Dedifferentiated amniotic fluid mesenchymal stem cell (primary cell): ENCODE data around the gene SPAG17.

Experiments used
- DNase-seq: peaks from one replicate; pipeline ENCODE4 v3.0.0-alpha.2; 2016; ENCODE audit errors: extremely low spot score

The SPAG17 gene

GRCh38 chr1:118160806-118161205 is 24.2 kb downstream of the SPAG17 start:
- no peak for DNase-seq

DNA sequence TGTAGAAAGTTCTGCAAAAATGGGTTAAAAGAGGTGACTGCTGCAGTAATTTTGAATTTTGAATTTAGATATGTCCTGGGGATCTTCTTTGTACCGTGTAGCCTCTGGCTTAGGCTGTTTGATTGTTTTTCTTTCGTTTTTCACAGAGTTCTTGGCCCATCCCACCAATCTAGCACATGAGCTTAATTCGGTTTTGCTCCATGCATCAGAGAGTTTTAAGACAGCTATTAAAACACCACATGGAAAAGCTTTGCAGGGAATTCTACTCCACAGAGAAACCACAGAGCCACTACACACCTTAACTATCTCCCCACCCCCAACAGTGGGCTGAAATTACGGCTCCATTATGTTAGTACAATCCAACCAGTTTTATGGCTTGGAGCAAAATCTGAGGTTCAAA is 25.5 kb downstream of the SPAG17 start:
- no peak for DNase-seq

DNA sequence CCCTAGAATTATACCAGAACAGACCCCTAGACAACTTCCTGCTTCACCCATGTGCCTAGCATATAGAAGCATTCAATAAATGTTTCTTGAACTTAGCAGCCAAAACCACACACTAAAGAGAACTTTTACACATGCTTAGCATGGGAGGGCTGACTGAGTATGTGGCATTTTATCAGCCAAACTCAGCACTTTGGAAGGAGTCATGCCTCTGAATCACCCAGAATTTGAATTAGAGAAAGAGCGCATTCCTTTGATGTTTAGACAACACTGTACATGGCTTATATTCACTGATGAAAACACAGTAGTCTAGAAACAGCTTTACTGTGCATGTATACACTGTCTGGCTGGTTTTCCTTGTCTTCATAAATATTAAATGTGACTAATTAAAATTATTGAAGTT is 26.1 kb downstream of the SPAG17 start:
- peak; percentile 33 for DNase-seq

DNA sequence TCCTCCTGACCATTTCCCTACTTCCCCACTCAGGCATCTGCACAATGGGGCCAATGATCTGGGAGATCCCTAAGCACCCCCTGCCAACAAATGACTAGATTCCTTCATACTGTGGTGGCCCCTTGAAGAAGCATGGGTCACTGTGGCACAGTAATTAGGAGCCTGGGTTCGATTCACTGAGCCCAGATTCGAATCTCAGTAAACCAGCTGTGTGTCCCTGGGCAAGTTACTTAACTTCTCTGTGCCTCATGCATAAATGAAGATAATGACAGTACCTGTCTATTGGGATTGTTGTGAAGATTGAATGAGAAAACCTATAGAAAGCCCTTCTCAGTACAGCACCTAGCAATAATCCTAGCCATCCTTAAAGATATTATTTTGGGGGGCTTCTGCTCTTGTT is 27.5 kb downstream of the SPAG17 start:
- no peak for DNase-seq

- DNase-seq = no peak
These were observed 29.9 kb downstream of the SPAG17 start for GRCh38 chr1:118155106-118155505.

DNA sequence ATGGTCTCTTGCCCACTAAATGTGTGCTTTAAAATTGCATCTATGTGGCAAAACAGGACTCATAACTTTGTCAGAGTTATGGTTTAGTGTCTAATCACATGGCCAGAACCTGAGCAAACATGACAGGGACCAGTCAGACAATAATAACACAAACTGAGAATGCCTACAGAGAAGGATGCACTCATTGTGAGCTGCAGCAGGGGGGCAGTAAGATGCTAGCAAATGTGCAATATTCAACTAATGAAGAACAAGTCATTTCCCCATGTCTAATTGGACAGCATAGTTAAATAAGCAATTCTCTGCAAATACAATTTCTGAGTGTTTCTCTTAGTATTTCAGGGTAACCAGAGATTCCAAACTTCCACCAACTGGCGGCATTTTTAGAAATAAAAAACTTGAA is 30.8 kb downstream of the SPAG17 start:
- no peak for DNase-seq

GRCh38 chr1:118151312-118151937 is 33.6 kb downstream of the SPAG17 start:
- peak; percentile 65 for DNase-seq

DNA sequence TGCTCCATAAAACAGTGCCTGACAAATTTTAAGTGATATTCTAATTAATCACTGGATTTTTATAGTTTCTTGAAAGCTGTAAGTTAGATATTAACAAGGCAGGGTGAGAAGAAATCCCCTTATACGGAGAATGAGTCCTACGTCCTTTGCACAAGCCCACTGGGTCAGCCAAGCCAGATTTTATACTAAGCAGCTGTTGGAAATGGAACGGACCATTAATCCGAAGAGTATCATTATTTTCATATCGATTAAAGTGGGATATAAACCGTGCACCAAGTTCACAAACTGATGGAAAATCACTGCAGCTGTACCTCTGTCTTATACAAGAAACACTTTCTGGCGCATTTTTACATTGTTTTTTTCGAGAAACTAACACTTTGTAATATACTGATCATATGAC is 35.2 kb downstream of the SPAG17 start:
- DNase-seq = no peak

DNA sequence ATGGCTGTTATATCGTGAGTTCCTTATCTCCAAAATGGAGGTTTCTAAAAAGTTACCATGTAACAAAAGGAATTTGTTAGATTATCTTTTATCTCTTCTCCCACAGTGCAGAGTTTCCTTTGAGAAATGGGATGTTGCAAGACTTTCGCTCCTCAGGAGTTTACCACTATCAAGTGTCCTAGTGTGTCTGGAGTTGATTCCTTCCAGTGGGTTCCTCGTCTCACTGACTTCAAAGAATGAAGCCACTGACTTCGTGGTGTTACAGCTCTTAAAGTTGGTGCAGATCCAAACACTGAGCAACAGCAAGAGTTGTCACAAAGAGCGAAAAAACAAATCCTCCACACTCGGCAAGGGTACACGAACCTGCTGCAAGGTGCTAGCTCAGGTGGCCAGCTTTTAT is 37.0 kb downstream of the SPAG17 start:
- DNase-seq = no peak

DNA sequence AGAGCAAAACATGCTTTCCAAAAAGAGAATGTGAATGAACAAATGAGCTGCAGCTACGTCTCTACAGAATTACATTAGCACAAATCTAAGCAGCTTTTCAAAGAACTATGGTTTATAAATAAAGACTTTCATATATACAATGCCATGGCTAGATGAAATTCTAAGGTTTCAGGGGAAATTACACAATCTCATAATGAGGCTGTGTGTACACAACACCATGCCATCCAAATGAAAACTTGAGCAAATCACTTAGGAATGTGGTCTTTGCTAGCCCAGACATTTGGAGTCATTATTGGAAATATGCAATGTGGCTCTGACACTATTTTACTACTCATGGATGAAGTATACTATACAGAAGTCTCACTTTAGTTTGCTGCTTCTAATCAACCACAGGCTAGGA is 37.5 kb downstream of the SPAG17 start:
- DNase-seq = peak; percentile 83

- no peak for DNase-seq
These were observed 39.3 kb downstream of the SPAG17 start for GRCh38 chr1:118145721-118146120.

DNA sequence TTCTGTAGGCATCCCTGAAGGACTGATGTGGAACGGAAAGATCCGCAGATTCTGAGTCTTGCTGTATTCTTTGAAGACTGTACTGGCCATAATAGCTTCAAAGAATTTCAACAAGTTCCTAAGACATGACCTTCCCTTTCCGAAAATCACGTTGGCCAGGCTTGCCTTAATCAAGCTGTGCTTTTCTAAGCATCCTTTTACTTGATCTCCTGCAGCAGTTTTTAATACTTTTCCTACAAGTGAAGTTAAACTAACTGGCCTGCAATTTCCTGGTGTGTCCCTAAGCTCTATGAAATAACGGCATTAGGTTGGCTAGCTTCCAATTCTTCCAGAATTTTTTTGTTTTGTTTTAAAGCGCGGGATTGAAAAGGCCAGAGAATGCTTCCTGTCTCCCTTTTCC is 40.3 kb downstream of the SPAG17 start:
- DNase-seq = no peak

GRCh38 chr1:118143831-118144230 is 41.2 kb downstream of the SPAG17 start:
- no peak for DNase-seq

DNA sequence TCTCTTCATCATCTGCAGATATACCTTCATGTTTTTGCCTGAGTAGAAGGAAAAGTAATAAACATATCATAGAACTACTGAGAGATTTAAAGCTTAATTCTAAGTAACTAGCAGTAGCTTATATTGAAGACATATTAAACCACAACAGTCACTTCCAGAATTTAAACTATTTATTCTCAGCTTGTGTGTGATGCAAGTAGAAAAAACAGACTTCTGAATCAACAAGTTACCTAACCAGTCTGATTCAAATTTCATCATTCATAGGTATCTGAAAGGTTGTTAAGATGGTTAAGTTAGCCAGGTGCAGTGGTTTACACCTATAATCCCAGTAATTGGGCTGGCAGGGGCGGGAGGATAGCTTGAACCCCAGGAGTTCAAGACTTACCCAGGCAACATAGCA is 41.9 kb downstream of the SPAG17 start:
- no peak for DNase-seq

DNA sequence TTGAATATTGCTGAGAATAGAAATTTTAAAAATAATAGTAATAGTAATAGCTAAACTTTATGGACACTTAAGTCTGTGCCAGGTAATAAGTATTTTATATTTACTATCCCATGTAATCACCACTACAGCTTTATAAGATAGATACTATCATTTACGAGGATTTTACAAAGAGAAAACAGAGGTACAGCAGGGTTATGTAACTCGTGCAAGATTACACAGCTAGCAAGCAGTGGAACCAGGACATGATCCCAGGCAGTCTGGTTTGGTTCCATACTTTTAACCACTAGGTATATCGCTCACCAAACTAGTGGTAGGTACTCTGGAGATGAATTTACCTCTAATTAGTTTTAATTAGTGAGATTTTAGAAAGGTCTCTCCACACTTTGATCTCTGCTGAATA is 42.5 kb downstream of the SPAG17 start:
- no peak for DNase-seq

GRCh38 chr1:118137900-118138299 is 47.1 kb downstream of the SPAG17 start:
- no peak for DNase-seq

- DNase-seq = peak; percentile 56
These were observed 48.7 kb downstream of the SPAG17 start for GRCh38 chr1:118136187-118136941.

- DNase-seq = no peak
These were observed 53.0 kb downstream of the SPAG17 start for GRCh38 chr1:118132000-118132399.

GRCh38 chr1:118128761-118129160 is 56.3 kb downstream of the SPAG17 start:
- DNase-seq = no peak

GRCh38 chr1:118124064-118124463 is 61.0 kb downstream of the SPAG17 start:
- no peak for DNase-seq

DNA sequence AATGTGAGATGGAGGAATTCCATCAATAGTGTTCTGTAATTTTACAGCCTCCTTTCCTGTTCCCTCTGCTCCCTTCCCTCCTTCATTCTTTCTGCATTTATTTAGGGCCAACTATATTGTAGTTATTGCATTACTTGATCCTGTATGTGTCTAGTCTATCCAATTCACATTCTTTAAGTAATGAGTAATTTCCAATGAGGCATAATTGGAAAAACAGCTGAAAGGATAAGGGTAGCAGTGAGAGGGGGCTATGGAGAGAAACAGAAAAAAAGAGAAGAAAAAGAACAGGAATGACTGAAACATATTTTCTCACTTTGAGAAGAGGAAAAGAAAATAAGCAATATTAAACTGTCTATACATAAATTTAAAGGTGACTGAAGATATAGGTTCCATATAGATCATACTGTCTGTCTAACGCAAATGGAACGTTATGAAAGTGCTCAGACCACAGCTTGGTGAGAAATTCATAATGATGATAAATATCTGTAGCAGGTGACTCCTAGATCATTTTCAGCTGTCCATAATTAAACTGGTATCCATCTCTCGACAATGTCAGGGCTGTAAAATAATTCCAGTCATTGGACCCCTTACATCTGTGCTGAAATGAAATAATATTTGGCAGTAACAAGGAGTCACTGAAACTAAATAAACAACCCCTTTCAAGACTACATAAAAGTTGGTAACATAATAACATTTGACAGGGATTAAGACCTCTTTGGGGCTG is 61.8 kb downstream of the SPAG17 start:
- DNase-seq = no peak

DNA sequence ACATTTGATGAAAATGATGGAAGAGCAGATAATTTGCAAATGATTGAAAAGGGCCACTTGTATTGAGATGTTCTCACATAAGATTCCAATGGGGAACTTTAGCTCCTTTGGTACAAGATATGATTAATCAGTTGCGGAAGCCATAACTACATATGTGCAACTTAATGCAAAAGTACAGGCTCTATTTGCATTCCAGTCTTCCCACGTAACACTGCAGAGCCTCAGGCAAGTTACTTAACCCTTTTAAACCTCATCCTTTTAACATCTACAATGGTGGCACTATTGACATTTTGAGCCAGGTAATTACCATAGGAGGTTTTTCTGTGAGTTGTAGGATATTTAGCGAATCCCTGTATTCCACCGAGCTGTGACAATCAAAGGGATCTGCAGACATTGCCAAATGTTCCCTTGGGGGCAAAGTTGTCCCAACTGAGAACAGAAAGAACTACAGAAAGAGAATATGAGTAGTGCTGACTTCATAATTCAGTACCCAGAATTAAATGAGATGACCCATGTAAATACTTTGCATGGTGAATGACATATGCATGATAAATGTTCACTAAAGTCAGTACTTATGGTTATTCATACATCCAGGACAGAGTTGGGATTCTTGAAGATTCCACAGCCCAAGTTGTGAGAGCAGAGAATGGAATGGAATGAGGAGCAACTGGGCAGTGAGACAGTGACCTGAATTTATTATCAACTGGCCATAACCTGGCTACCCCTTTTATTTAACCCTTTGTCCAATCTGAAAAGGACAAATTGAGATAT is 62.6 kb downstream of the SPAG17 start:
- DNase-seq = no peak
